NCI-H526 treated with DMSO at 0.1 percent for 48 hours (cell line): Measurements from ENCODE around the gene NLE1.
"Not testable (repeated sequence)": the region's sequence is repeated elsewhere in the genome, so short reads cannot be mapped to it uniquely, and the experiment has no call there.

ENCODE experiments used
- DNase-seq: peaks from one replicate; lab custom pipeline; 2025; lab: John Stamatoyannopoulos, UW

The NLE1 gene

GRCh38 chr17:35127751-35128514 lies 14.2 kb downstream of the NLE1 start:
- no peak for DNase-seq

GRCh38 chr17:35121315-35121714 lies 20.8 kb downstream of the NLE1 start, which contains the start of gene FNDC8:
TSS of gene FNDC8 (plus strand) at chr17:35121615. CDS start at chr17:35121694, 79 bp downstream.
- no peak for DNase-seq

- DNase-seq, result peak; percentile 45
Observed at GRCh38 chr17:35119370-35120165, 22.5 kb downstream of the NLE1 start, which contains the start of gene RAD51D. TSS of gene RAD51D (minus strand) at chr17:35119860. CDS start at chr17:35119613, 247 bp downstream.

- peak; percentile 3 for DNase-seq
Observed at GRCh38 chr17:35117984-35118383, 24.1 kb downstream of the NLE1 start.

GRCh38 chr17:35116845-35117244 lies 25.3 kb downstream of the NLE1 start:
- DNase-seq, result no peak

GRCh38 chr17:35110791-35111190 lies 31.3 kb downstream of the NLE1 start:
- not testable (repeated sequence) for DNase-seq

- no peak for DNase-seq
Observed at GRCh38 chr17:35104844-35105450, 37.2 kb downstream of the NLE1 start.

- DNase-seq, result no peak
Observed at GRCh38 chr17:35103271-35103670, 38.8 kb downstream of the NLE1 start.

- DNase-seq, result no peak
Observed at GRCh38 chr17:35101725-35102124, 40.4 kb downstream of the NLE1 start.

GRCh38 chr17:35101036-35101435 lies 41.1 kb downstream of the NLE1 start:
- no peak for DNase-seq

GRCh38 chr17:35099908-35100307 lies 42.2 kb downstream of the NLE1 start:
- DNase-seq, result peak; percentile 66

- no peak for DNase-seq
Observed at GRCh38 chr17:35097776-35098175, 44.3 kb downstream of the NLE1 start.

- no peak for DNase-seq
Observed at GRCh38 chr17:35095741-35096140, 46.4 kb downstream of the NLE1 start.

- no peak for DNase-seq
Observed at GRCh38 chr17:35094902-35095301, 47.2 kb downstream of the NLE1 start.

GRCh38 chr17:35090707-35091106 lies 51.4 kb downstream of the NLE1 start:
- not testable (repeated sequence) for DNase-seq

GRCh38 chr17:35089586-35090296 lies 52.4 kb downstream of the NLE1 start:
- DNase-seq, result no peak

- DNase-seq, result peak; percentile 54
Observed at GRCh38 chr17:35088881-35089585, 53.1 kb downstream of the NLE1 start.

- DNase-seq, result no peak
Observed at GRCh38 chr17:35088356-35088880, 53.7 kb downstream of the NLE1 start.

- DNase-seq, result no peak
Observed at GRCh38 chr17:35087731-35088355, 54.3 kb downstream of the NLE1 start.

GRCh38 chr17:35086931-35087573 lies 55.1 kb downstream of the NLE1 start:
- no peak for DNase-seq
